ENCODE results near the gene HS6ST1.

HS6ST1 gene

GRCh38 chr2:128308284-128308731 lies 10.4 kb downstream of the HS6ST1 start:
- no peaks in the 10 kb centered on the region for H3K27me3 ChIP-seq (ENCODE audit: insufficient read depth, poor library complexity, severe bottlenecking)
- H3K27ac ChIP-seq (replicated peaks), result no peak overlapping the region
- H3K4me3 ChIP-seq (replicated peaks; ENCODE audit: insufficient read depth, low read length), result no peak overlapping the region
- no peak for TF ChIP-seq CTCF (IDR thresholded peaks at IDR 0.05; ENCODE audit: insufficient read depth, low read length)
- no peak for TF ChIP-seq GABPA (IDR thresholded peaks at IDR 0.05; ENCODE audit: low read depth)
- no peak for TF ChIP-seq POLR2AphosphoS5 (IDR thresholded peaks at IDR 0.05; ENCODE audit: low read depth)
- TF ChIP-seq, protein P1, sequence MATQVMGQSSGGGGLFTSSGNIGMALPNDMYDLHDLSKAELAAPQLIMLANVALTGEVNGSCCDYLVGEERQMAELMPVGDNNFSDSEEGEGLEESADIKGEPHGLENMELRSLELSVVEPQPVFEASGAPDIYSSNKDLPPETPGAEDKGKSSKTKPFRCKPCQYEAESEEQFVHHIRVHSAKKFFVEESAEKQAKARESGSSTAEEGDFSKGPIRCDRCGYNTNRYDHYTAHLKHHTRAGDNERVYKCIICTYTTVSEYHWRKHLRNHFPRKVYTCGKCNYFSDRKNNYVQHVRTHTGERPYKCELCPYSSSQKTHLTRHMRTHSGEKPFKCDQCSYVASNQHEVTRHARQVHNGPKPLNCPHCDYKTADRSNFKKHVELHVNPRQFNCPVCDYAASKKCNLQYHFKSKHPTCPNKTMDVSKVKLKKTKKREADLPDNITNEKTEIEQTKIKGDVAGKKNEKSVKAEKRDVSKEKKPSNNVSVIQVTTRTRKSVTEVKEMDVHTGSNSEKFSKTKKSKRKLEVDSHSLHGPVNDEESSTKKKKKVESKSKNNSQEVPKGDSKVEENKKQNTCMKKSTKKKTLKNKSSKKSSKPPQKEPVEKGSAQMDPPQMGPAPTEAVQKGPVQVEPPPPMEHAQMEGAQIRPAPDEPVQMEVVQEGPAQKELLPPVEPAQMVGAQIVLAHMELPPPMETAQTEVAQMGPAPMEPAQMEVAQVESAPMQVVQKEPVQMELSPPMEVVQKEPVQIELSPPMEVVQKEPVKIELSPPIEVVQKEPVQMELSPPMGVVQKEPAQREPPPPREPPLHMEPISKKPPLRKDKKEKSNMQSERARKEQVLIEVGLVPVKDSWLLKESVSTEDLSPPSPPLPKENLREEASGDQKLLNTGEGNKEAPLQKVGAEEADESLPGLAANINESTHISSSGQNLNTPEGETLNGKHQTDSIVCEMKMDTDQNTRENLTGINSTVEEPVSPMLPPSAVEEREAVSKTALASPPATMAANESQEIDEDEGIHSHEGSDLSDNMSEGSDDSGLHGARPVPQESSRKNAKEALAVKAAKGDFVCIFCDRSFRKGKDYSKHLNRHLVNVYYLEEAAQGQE (IDR thresholded peaks at IDR 0.05; ENCODE audit: insufficient replicate concordance, low read depth), result no peak
- TF ChIP-seq SPI1 (IDR thresholded peaks at IDR 0.05; ENCODE audit: borderline replicate concordance, low read depth), result no peak
- no peak for DNase-seq (ENCODE audit: low read depth in 1 of 2, low spot score in 1 of 2)

DNA sequence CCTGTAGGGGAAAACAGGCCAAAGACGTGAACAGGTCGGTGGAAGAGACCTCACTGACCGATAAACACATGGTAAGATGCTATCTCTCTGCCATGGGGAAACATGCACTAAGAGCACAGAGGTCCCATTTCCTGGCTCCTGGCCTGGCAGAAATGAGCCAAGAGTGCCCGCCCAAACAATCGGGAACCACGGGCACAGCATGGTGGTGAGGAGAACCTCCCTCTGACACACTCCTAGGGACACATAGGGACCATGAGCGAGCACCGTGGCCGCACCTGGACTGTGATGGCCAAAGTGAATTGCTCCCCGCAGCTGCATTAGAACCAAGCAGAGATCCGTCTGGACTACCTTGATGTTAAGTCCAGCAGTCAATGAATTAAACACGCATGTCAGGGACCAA lies 11.1 kb downstream of the HS6ST1 start:
- TF ChIP-seq POLR2AphosphoS5 (IDR thresholded peaks at IDR 0.05; ENCODE audit: low read depth), result no peak
- Histone ChIP-seq H3K27ac (replicated peaks) (no peak overlapping the region), H3K4me3 (replicated peaks; ENCODE audit: insufficient read depth, low read length) (no peak overlapping the region), H3K27me3 (ENCODE audit: insufficient read depth, poor library complexity, severe bottlenecking) (no peaks in the 10 kb centered on the region)
- no peak for DNase-seq (ENCODE audit: low read depth in 1 of 2, low spot score in 1 of 2)

GRCh38 chr2:128306931-128307460 lies 11.7 kb downstream of the HS6ST1 start:
- no peak overlapping the region for H3K4me3 ChIP-seq (replicated peaks; ENCODE audit: insufficient read depth, low read length)
- H3K27ac ChIP-seq (replicated peaks), result no peak overlapping the region
- no peaks in the 10 kb centered on the region for H3K27me3 ChIP-seq (ENCODE audit: insufficient read depth, poor library complexity, severe bottlenecking)
- TF ChIP-seq GABPA (IDR thresholded peaks at IDR 0.05; ENCODE audit: low read depth) (no peak), POLR2AphosphoS5 (IDR thresholded peaks at IDR 0.05; ENCODE audit: low read depth) (no peak), CTCF (IDR thresholded peaks at IDR 0.05; ENCODE audit: insufficient read depth, low read length) (no peak), SPI1 (IDR thresholded peaks at IDR 0.05; ENCODE audit: borderline replicate concordance, low read depth) (no peak)
- TF ChIP-seq, protein P1 (IDR thresholded peaks at IDR 0.05; ENCODE audit: insufficient replicate concordance, low read depth), result no peak
- DNase-seq (ENCODE audit: low read depth in 1 of 2, low spot score in 1 of 2), result no peak

- Histone ChIP-seq H3K27ac (replicated peaks) (no peak overlapping the region), H3K4me3 (replicated peaks; ENCODE audit: insufficient read depth, low read length) (no peak overlapping the region), H3K27me3 (ENCODE audit: insufficient read depth, poor library complexity, severe bottlenecking) (no peaks in the 10 kb centered on the region)
- TF ChIP-seq POLR2AphosphoS5 (IDR thresholded peaks at IDR 0.05; ENCODE audit: low read depth) (no peak), SPI1 (IDR thresholded peaks at IDR 0.05; ENCODE audit: borderline replicate concordance, low read depth) (no peak), GABPA (IDR thresholded peaks at IDR 0.05; ENCODE audit: low read depth) (no peak), CTCF (IDR thresholded peaks at IDR 0.05; ENCODE audit: insufficient read depth, low read length) (no peak)
- TF ChIP-seq, protein P1 (IDR thresholded peaks at IDR 0.05; ENCODE audit: insufficient replicate concordance, low read depth), result no peak
- no peak for DNase-seq (ENCODE audit: low read depth in 1 of 2, low spot score in 1 of 2)
Measured at GRCh38 chr2:128306081-128306930, 12.4 kb downstream of the HS6ST1 start.

Measured in HL-60 (cell line).